OCI-LY7 (cell line): Measurements from ENCODE around the gene TSNAX. TPM values are rescaled to one million over a fixed set of nuclear protein-coding genes. Genes with fewer than 3 reads are reported as not detected.

Source experiments
- BruUV-seq: library from RNA; stranded (reverse); fragments of 400-500 nt; replicated peaks from 2 replicates; lab custom pipeline; 2021; lab: Mats Ljungman, UMichigan
- CTCF ChIA-PET: fragments of 300-600 bp; sonication (Branson Sonifier 250); formaldehyde crosslinking; loops from one replicate; lab custom pipeline; 2022; ENCODE audit warnings: antibody characterized with exemption; ENCODE audit not compliant: unreplicated experiment; lab: Charles Lee
- POLR2A ChIA-PET: fragments of 300-600 bp; sonication (Branson Sonifier 250); formaldehyde crosslinking; loops from one replicate; lab custom pipeline; 2022; ENCODE audit warnings: antibody characterized with exemption; lab: Charles Lee
- DNase-seq: peaks from one replicate; pipeline ENCODE4 v3.0.0-alpha.2; 2015; ENCODE audit warnings: low spot score
- H2AFZ ChIP-seq: fragments of 200-600 bp; sonication (generic), shearing (Covaris generic); 2 replicates; pipeline ENCODE4 v1.6.1; 2014; ENCODE audit warnings: mild to moderate bottlenecking, antibody characterized with exemption, low read length, moderate library complexity
- H3K27ac ChIP-seq: fragments of 200-600 bp; sonication (generic); 2 replicates; pipeline ENCODE4 v1.5.1; 2014; ENCODE audit warnings: mixed run types, low read depth, mild to moderate bottlenecking, moderate library complexity, low read length, inconsistent platforms; ENCODE audit not compliant: poor library complexity, severe bottlenecking
- H3K36me3 ChIP-seq: fragments of 200-600 bp; sonication (generic); 2 replicates; pipeline ENCODE4 v1.6.1; 2014; ENCODE audit warnings: mild to moderate bottlenecking, antibody characterized with exemption, low read length, moderate library complexity, mixed read lengths; ENCODE audit not compliant: insufficient read depth
- H3K4me1 ChIP-seq: fragments of 200-600 bp; sonication (generic); 2 replicates; pipeline ENCODE4 v1.5.1; 2014; ENCODE audit warnings: mild to moderate bottlenecking, low read length; ENCODE audit not compliant: insufficient read depth, poor library complexity, severe bottlenecking
- H3K4me2 ChIP-seq: fragments of 200-600 bp; sonication (generic); 2 replicates; pipeline ENCODE4 v1.6.1; 2014; ENCODE audit warnings: mild to moderate bottlenecking, low read length
- H3K4me3 ChIP-seq: fragments of 200-600 bp; sonication (generic); 2 replicates; pipeline ENCODE4 v1.5.1; 2014; ENCODE audit warnings: mild to moderate bottlenecking, low read depth, low read length; ENCODE audit not compliant: poor library complexity, severe bottlenecking
- H3K79me2 ChIP-seq: fragments of 200-600 bp; sonication (generic); 2 replicates; pipeline ENCODE4 v1.6.1; 2016; ENCODE audit warnings: low read depth, mild to moderate bottlenecking, low read length, moderate library complexity, mixed read lengths; ENCODE audit not compliant: insufficient read depth
- H3K9me2 ChIP-seq: fragments of 200-600 bp; sonication (generic); 2 replicates; pipeline ENCODE4 v1.6.1; 2016; ENCODE audit warnings: mild to moderate bottlenecking, low read length, mixed read lengths; ENCODE audit not compliant: insufficient read depth
- H3K9me3 ChIP-seq: fragments of 200-600 bp; sonication (generic); 2 replicates; pipeline ENCODE4 v1.6.1; 2014; ENCODE audit warnings: mild to moderate bottlenecking, mixed run types, low read length, mixed read lengths
- H4K20me1 ChIP-seq: fragments of 200-600 bp; sonication (generic); 2 replicates; pipeline ENCODE4 v1.6.1; 2014; ENCODE audit warnings: mild to moderate bottlenecking, antibody characterized with exemption, low read length, moderate library complexity, mixed read lengths; ENCODE audit not compliant: insufficient read depth
- EZH2phosphoT487 ChIP-seq: fragments of 200-600 bp; sonication (generic); IDR thresholded peaks from 2 replicates; pipeline ENCODE4 v1.6.1; 2018; ENCODE audit warnings: low read depth, borderline replicate concordance, mild to moderate bottlenecking, mixed run types, antibody characterized with exemption, low read length, moderate library complexity, mixed read lengths
- intact Hi-C: fragments of 100-400 bp; cut with micrococcal nuclease; formaldehyde crosslinking; loops from one replicate; pipeline ENCODE4 v1.10.0; 2022; ENCODE audit not compliant: unreplicated experiment
- total RNA-seq, 2 experiments: library from RNA; depleted of rRNA in 1 of 2; stranded (reverse); fragments of >200 nt in 1 of 2; shearing (Covaris generic) in 1 of 2; gene quantifications; 2 replicates each; pipeline ENCODE4 v1.2.3, GENCODE V29; 2014 to 2022
- TF ChIP-seq, protein P1 (sequence below): fragments of 200-600 bp; sonication (generic); conservative IDR thresholded peaks from 2 replicates; pipeline ENCODE4 v1.5.1; 2014; ENCODE audit warnings: mild to moderate bottlenecking, antibody characterized with exemption, low read length, moderate library complexity, mixed read lengths

The TSNAX gene
- total RNA-seq, 2 experiments from 2014 or later: 17.8 to 31.3 TPM

GRCh38 chr1:231600458-231600976 is 72.0 kb downstream of the TSNAX start:
- Histone ChIP-seq H4K20me1 (no peaks in the 10 kb centered on the region), H3K36me3 (no peaks in the 10 kb centered on the region), H3K79me2 (no peaks in the 10 kb centered on the region), H3K27ac (no peak overlapping the region), H3K4me1 (no peaks in the 10 kb centered on the region), H3K9me2 (no peaks in the 10 kb centered on the region), H2AFZ (no peak overlapping the region), H3K4me3 (no peak overlapping the region), H3K4me2 (no peak overlapping the region), H3K9me3 (no peaks in the 10 kb centered on the region)
- TF ChIP-seq, protein P1, sequence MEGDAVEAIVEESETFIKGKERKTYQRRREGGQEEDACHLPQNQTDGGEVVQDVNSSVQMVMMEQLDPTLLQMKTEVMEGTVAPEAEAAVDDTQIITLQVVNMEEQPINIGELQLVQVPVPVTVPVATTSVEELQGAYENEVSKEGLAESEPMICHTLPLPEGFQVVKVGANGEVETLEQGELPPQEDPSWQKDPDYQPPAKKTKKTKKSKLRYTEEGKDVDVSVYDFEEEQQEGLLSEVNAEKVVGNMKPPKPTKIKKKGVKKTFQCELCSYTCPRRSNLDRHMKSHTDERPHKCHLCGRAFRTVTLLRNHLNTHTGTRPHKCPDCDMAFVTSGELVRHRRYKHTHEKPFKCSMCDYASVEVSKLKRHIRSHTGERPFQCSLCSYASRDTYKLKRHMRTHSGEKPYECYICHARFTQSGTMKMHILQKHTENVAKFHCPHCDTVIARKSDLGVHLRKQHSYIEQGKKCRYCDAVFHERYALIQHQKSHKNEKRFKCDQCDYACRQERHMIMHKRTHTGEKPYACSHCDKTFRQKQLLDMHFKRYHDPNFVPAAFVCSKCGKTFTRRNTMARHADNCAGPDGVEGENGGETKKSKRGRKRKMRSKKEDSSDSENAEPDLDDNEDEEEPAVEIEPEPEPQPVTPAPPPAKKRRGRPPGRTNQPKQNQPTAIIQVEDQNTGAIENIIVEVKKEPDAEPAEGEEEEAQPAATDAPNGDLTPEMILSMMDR: no peak
- TF ChIP-seq EZH2phosphoT487: no peak
- CTCF ChIA-PET: no interaction called here
- no peak for DNase-seq
- intact Hi-C loops: loop anchor here (5.0 kb wide), 2 partner anchors 178 to 683 kb away; partner anchors contain the start of gene EGLN1
- POLR2A ChIA-PET: interaction anchor here (0.7 to 1.1 kb wide), 2 partner anchors 19 to 690 kb away, joined by 3 to 5 read pairs; no protein-coding TSS in a partner anchor
- BruUV-seq: no TSS peak

DNA sequence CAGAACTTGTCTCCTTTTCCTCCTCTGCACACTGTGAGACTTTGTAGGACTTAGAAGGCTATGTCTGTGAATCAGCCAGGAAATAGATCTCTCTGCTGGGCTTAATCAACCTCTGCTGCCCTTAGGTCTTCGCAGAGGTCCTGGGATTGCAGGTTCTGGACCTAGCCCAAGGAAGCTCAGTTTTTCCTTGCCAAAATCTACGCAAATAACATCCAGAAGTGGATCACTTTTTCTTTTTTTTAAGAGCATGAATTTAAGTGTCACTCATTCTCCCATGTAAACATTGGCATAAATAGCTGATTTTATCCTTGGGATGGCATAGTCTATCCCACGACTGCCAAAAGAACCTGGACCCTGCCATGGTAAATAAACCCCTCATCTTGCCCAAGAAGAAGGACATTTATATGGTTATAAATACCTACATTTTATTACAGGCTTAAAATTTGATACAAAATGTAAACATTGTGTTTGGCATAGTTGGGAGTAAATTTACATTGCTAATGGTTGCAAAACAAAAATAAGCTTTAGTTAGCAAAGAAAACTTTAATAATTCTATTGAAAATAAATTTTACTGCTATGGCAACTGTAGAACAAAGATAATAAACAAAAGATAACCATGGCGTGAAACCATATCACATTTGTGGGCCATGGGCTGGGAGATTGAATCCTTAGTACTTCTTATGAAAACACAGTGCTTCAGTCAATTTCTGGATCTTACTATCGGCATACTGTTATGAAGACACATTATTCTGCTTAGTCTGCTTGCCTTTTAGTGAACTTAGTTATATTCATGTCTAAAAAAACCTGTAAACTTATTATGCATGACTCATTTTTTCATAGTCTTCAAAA is 73.6 kb downstream of the TSNAX start:
- Histone ChIP-seq H3K79me2 (no peaks in the 10 kb centered on the region), H3K36me3 (no peaks in the 10 kb centered on the region), H2AFZ (no peak overlapping the region), H3K4me1 (no peaks in the 10 kb centered on the region), H3K4me2 (no peak overlapping the region), H3K9me2 (no peaks in the 10 kb centered on the region), H4K20me1 (no peaks in the 10 kb centered on the region), H3K4me3 (no peak overlapping the region), H3K9me3 (no peaks in the 10 kb centered on the region), H3K27ac (no peak overlapping the region)
- DNase-seq: no peak
- CTCF ChIA-PET: no interaction called here
- POLR2A ChIA-PET: interaction anchor here (0.5 to 0.7 kb wide), 2 partner anchors 53 to 244 kb away, joined by 3 read pairs; no protein-coding TSS in a partner anchor
- intact Hi-C loops: loop anchor here (5.0 kb wide), 2 partner anchors 180 to 685 kb away; partner anchors contain the start of gene EGLN1
- no TSS peak for BruUV-seq
- TF ChIP-seq EZH2phosphoT487: no peak
- TF ChIP-seq, protein P1: no peak

GRCh38 chr1:231602673-231602984 is 74.2 kb downstream of the TSNAX start:
- Histone ChIP-seq H2AFZ (no peak overlapping the region), H3K27ac (no peak overlapping the region), H3K36me3 (no peaks in the 10 kb centered on the region), H4K20me1 (no peaks in the 10 kb centered on the region), H3K9me2 (no peaks in the 10 kb centered on the region), H3K9me3 (no peaks in the 10 kb centered on the region), H3K4me3 (no peak overlapping the region), H3K79me2 (no peaks in the 10 kb centered on the region), H3K4me2 (no peak overlapping the region), H3K4me1 (no peaks in the 10 kb centered on the region)
- ChIA-PET POLR2A (no interaction called here), CTCF (no interaction called here)
- DNase-seq: no peak
- intact Hi-C loops: loop anchor here (5.0 kb wide), 2 partner anchors 180 to 685 kb away; partner anchors contain the start of gene EGLN1
- no TSS peak for BruUV-seq
- TF ChIP-seq, protein P1: no peak
- no peak for TF ChIP-seq EZH2phosphoT487
